Stomach (tissue), 9 donors: Measurements from ENCODE around the gene CTNNA3. TPM values are rescaled to one million over a fixed set of nuclear protein-coding genes. Genes with fewer than 3 reads are reported as not detected.

Experiments used
- DNase-seq, 2 donors: peaks; one replicate each; pipeline versions ENCODE4 v3.0.0 to v3.0.0-alpha.2; 2013 to 2019
- H3K27ac ChIP-seq, 5 donors: fragments of 200-600 bp in 4 of 5; sonication (generic) in 4 of 5; one replicate each; pipeline ENCODE4 v1.5.1; 2013 to 2019; ENCODE audit warnings: mild to moderate bottlenecking in 1 of 5, moderate library complexity in 1 of 5
- H3K27me3 ChIP-seq, 3 donors: fragments of 200-600 bp; sonication (generic); one replicate each; pipeline ENCODE4 v1.5.1; 2017 to 2019; ENCODE audit warnings: mixed run types in 1 of 3
- H3K36me3 ChIP-seq, 4 donors: fragments of 200-600 bp; sonication (generic); 1 replicate in 3 of 4; 2 replicates in 1 of 4; pipeline ENCODE4 v1.5.1; 2016 to 2019
- H3K4me1 ChIP-seq, 4 donors: fragments of 200-600 bp; sonication (generic); one replicate each; pipeline ENCODE4 v1.5.1; 2016 to 2019
- H3K4me3 ChIP-seq, 4 donors: fragments of 200-600 bp; sonication (generic) in 3 of 4; one replicate each; pipeline ENCODE4 v1.5.1; 2016 to 2019; ENCODE audit warnings: mild to moderate bottlenecking in 1 of 4
- H3K9me3 ChIP-seq, 4 donors: fragments of 200-600 bp; sonication (generic); one replicate each; pipeline ENCODE4 v1.5.1; 2016 to 2019
- EP300 ChIP-seq: sonication (generic); formaldehyde crosslinking; IDR thresholded peaks from one replicate; pipeline ENCODE4 v1.6.1; 2017; ENCODE audit warnings: antibody characterized with exemption
- POLR2A ChIP-seq, 4 donors: fragments of 450-650 bp; IDR thresholded peaks; one replicate each; pipeline ENCODE4 v1.6.1; 2016; ENCODE audit warnings: antibody characterized with exemption in 4 of 4, control low read depth in 2 of 4, mild to moderate bottlenecking in 1 of 4, moderate library complexity in 1 of 4
- POLR2AphosphoS5 ChIP-seq, 3 donors: sonication (generic); formaldehyde crosslinking; IDR thresholded peaks; one replicate each; pipeline ENCODE4 v1.6.1; 2016; ENCODE audit warnings: antibody characterized with exemption in 3 of 3
- WGBS, 5 donors: extraction: QIAGEN DNeasy Blood & Tissue Kit in 3 of 5; methylation state at CpG; one replicate each; pipeline versions ENCODE4 v1.1.5 to v1.1.7; 2013 to 2018; 5-methylcytosine and 5-hydroxymethylcytosine counted together
- intact Hi-C: fragments of 100-400 bp; cut with DNase I; formaldehyde crosslinking; loops from one replicate; pipeline ENCODE4 v1.15.1; 2023; ENCODE audit warnings: low total_unique reads
- polyA plus RNA-seq, 3 donors: library from polyadenylated mRNA; stranded (reverse); fragments of 200-250 nt; gene quantifications; one replicate each; pipeline ENCODE4 v1.2.3, GENCODE V29; 2013
- total RNA-seq, 5 donors: library from RNA; depleted of rRNA; stranded (reverse); fragments of >200 nt; gene quantifications; one replicate each; pipeline versions ENCODE4 v1.1.0 to v1.2.3, GENCODE V29; 2014 to 2016
- TF ChIP-seq, protein P1 (sequence below), 7 experiments: fragments of 450-650 bp in 4 of 7; fragments of 200-600 bp in 3 of 7; sonication (generic) in 3 of 7; IDR thresholded peaks; one replicate each; pipeline ENCODE4 v1.5.1; 2016 to 2019; ENCODE audit warnings: antibody characterized with exemption in 7 of 7, control low read depth in 2 of 7, mild to moderate bottlenecking in 1 of 7
- donor health status: healthy with polysubstance abuse.
- donor health status: Bipolar disorder and iron deficiency.
- donor health status: healthy.

Gene CTNNA3
- total and polyA plus RNA-seq, 8 donors: 0.14 to 46.1 (median 12.9) TPM; not detected in 2

- intact Hi-C loops: no loop called here
- Histone ChIP-seq H3K9me3 (peaks cover 0 to 20% (median 3%) of the 10 kb centered on the region in 4 donors), H3K4me1 (no peaks in the 10 kb centered on the region), H3K36me3 (no peaks in the 10 kb centered on the region), H3K4me3 (no peak overlapping the region), H3K27me3 (no peaks in the 10 kb centered on the region), H3K27ac (no peak overlapping the region)
- 88 to 99% (median 93%) methylated on average over 6 to 30 of the region's 30 CpGs for WGBS, 5 donors
- no peak for DNase-seq
- TF ChIP-seq, protein P1, sequence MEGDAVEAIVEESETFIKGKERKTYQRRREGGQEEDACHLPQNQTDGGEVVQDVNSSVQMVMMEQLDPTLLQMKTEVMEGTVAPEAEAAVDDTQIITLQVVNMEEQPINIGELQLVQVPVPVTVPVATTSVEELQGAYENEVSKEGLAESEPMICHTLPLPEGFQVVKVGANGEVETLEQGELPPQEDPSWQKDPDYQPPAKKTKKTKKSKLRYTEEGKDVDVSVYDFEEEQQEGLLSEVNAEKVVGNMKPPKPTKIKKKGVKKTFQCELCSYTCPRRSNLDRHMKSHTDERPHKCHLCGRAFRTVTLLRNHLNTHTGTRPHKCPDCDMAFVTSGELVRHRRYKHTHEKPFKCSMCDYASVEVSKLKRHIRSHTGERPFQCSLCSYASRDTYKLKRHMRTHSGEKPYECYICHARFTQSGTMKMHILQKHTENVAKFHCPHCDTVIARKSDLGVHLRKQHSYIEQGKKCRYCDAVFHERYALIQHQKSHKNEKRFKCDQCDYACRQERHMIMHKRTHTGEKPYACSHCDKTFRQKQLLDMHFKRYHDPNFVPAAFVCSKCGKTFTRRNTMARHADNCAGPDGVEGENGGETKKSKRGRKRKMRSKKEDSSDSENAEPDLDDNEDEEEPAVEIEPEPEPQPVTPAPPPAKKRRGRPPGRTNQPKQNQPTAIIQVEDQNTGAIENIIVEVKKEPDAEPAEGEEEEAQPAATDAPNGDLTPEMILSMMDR (IDR thresholded peaks at IDR 0.05): no peak
- TF ChIP-seq POLR2A (IDR thresholded peaks at IDR 0.05): no peak
- no peak for TF ChIP-seq POLR2AphosphoS5 (IDR thresholded peaks at IDR 0.05)
- TF ChIP-seq EP300: no peak
Measured at GRCh38 chr10:66651308-66652082, 1044.5 kb downstream of the CTNNA3 start.

DNA sequence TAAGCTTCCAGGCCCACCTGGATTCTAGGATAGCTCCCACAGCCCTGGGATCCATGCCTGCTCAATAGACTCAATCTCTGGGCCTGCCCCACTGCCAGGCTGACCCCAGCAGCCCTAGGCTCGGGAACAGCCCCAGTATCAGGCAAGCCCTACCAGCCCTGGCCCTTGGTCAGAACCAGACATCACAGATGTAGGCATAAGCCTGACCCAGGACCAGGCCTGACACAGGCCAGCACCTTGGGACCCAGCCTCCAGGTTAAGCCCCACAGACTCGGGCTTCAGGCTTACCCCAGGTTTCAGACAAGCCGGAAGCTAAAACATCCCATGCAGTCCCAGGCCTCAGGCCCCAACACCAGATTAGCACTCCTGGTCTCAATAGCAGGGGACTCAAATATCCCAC is 1046.4 kb downstream of the CTNNA3 start:
- Histone ChIP-seq H3K4me3 (no peak overlapping the region), H3K27ac (no peak overlapping the region), H3K27me3 (no peaks in the 10 kb centered on the region), H3K36me3 (no peaks in the 10 kb centered on the region), H3K4me1 (no peaks in the 10 kb centered on the region), H3K9me3 (peaks cover 0 to 20% (median 3%) of the 10 kb centered on the region in 4 donors)
- TF ChIP-seq POLR2AphosphoS5 (IDR thresholded peaks at IDR 0.05) (no peak), EP300 (no peak), POLR2A (IDR thresholded peaks at IDR 0.05) (no peak)
- TF ChIP-seq, protein P1 (IDR thresholded peaks at IDR 0.05): no peak
- intact Hi-C loops: no loop called here
- DNase-seq: no peak
- WGBS, 5 donors: 78 to 86% (median 79%) methylated on average over 2 to 3 of the region's 3 CpGs

- no peak overlapping the region for H3K4me3 ChIP-seq
- no peaks in the 10 kb centered on the region for H3K36me3 ChIP-seq
- H3K27me3 ChIP-seq: no peaks in the 10 kb centered on the region
- TF ChIP-seq POLR2AphosphoS5 (IDR thresholded peaks at IDR 0.05) (no peak), EP300 (no peak), POLR2A (IDR thresholded peaks at IDR 0.05) (no peak)
- TF ChIP-seq, protein P1 (IDR thresholded peaks at IDR 0.05): no peak
- no peak overlapping the region for H3K27ac ChIP-seq
- WGBS, 5 donors: 50 to 70% (median 68%) methylated on average over 1 of the region's 1 CpG
- H3K4me1 ChIP-seq: no peaks in the 10 kb centered on the region
- intact Hi-C loops: no loop called here
- no peak for DNase-seq
- no peaks in the 10 kb centered on the region for H3K9me3 ChIP-seq
Measured at GRCh38 chr10:66642217-66642616, 1053.8 kb downstream of the CTNNA3 start.

GRCh38 chr10:66639371-66639770 is 1056.6 kb downstream of the CTNNA3 start:
- TF ChIP-seq, protein P1 (IDR thresholded peaks at IDR 0.05): no peak
- TF ChIP-seq POLR2AphosphoS5 (IDR thresholded peaks at IDR 0.05) (no peak), POLR2A (IDR thresholded peaks at IDR 0.05) (no peak), EP300 (no peak)
- no peaks in the 10 kb centered on the region for H3K4me1 ChIP-seq
- WGBS, 5 donors: 0 to 98% (median 46%) methylated on average over 1 of the region's 1 CpG

More at GRCh38 chr10:66639371-66639770, 1056.6 kb downstream of the CTNNA3 start:
- Histone ChIP-seq H3K4me3 (no peak overlapping the region), H3K9me3 (no peaks in the 10 kb centered on the region), H3K36me3 (no peaks in the 10 kb centered on the region), H3K27me3 (no peaks in the 10 kb centered on the region), H3K27ac (no peak overlapping the region)
- no peak for DNase-seq
- intact Hi-C loops: no loop called here
